Fibroblast of skin of back (primary cell): ENCODE data around the gene KIF5A.
A peak's percentile ranks its signal among the peaks of the same experiment; 100 is the strongest.

Source experiments
- DNase-seq: peaks from one replicate; pipeline ENCODE4 v3.0.0-alpha.2; 2013

The KIF5A gene

DNA sequence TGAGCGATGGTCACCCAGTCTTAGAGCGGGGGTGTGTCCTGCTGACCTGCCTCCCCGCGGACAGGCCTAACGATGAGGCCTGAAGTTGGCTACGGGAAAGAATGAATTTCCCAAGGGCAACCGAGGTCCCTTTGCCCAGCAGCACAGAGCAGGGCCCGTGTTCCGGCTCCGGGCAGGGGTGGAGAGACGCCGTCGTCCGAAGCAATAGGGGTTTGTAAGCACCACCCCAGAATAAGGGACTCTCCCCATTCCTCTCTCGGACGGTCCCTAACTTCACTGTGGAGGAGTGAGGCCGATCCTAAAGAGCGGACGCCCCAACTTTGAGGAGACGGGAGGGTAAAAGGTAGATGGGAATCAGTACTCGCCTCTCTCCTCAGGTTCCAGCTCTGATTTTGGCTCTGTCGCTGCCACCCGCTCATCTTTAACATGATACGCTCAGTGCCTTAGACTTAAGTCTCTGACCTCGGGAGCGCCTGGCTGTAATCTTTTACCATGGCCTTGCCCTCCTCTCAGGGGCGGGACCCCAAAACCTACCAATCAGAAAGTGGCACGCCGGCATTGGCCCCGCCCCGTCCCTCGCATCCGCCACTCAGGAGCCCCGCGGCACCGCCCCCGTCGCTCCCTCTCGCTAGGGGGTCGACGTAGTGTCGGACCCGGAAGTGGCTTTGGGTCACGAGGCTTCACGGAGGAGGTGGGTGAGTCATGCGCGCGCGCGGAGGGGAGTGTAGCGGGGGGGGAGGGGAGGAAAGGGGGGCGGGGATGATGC lies 29.6 kb upstream of the KIF5A start, which contains the start of gene DDIT3:
Gene DDIT3 (minus strand): TSS at position 462 of the 766 bp plus-strand sequence. CDS start 3,108 bp downstream, outside the sequence.
- peak; percentile 99 for DNase-seq

DNA sequence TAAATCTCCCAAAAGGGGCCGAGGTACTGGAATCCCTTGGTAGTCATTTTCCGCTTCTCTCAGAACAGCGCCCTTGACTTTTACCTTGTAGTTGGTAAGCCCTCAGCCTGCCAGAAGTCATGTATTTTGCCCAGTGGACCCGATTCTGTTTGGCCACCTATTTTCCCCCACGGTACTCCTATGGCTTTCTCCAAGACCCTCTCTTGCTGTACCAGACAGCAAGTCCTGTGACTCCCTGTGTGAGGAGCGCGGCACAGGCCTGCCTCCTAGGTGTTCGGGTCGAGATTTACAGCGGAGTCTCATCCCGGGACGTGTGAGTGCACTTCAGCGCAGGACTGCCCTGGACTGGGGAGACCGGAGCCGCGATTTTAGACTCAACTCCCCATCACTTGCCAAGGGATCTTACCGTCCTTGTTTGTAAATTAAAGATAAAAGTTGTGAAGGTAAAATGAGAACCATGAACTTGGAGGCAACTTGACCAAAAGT lies 28.3 kb upstream of the KIF5A start:
- DNase-seq = peak; percentile 62

DNA sequence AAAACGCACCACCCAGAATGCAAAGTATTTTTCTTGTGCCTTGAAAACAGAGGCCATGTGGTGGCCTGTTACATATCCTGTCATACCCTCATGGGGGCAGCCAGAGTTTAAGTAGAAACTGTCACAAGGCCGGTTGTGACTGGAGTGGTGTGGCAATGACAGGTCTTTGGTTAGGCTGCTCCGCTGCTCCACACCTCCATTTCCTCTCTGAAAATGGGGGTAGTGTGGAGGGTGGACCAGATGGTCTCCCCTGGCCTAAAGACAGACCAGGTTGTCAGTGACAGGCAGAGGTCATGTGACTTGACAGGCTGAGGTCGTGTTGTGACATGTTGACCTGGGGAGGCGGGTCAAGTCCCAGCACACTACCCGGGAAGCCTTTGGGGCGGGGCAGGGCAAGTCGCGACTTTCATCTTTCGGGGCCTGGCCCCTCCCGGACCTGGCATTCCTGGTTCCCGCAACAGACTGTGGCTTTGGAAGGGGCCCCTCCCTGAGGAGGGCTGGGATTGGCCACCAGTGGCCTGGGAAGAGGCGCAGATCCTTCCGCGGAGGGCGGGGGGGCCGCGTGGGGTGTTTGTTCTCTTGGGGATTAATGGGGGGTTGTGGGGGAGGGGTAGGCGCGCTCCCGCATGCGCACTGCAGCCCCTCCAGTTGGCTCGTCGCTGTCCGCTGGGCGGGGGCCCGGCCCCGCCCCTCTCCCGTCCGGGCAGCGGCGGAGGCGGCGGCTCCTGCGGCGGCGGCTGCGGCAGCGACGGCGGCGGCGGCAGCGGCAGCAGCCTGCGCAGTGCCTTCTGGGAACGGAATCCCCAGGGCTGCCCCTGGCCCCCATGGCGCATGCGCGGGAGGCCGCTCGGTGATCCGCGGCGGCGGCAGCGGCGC lies 27.6 kb upstream of the KIF5A start, which contains the start of gene MBD6:
Gene MBD6 (plus strand): TSS at position 814 of the 876 bp plus-strand sequence. CDS start 1,480 bp downstream, outside the sequence.
- DNase-seq = peak; percentile 94

DNA sequence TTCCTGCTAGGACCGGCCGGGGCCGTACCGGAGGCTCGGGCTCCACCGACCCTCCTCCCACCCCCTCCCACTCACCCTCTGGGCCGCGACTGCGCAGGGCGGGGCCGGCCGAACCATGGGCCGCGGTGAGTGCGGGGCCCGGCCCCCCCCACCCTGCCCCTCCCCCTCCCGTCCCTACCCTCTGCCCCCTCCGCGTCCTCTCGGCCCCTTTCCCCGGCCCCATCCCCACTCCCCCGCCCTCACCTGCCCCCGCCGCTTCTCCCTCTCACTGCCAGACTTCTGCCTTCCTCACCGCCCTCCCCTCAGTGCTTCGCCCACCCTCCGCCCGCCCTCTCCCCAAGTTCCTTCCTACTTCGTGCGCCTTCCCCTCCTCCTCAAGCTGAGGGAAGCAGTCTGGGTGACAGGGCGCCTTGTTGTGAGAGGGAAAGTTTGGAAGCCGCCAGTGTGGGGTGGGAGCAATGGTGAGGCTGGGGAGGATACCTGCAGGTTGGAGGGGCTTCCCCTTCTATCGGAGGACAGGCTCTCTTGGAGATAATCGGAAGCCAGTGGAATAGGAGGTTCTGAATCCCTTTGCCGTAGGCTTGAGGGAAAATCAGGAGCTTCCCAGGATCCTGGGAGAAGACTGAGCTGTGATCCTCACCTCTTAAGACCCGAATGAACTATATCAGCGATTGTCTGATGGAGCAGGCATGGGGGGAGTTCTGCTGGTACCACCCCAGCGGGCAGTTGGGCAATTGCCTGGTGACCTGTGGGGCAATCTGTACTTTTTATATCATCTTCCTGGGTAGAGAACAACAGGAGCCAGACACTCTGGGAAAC lies 26.7 kb upstream of the KIF5A start:
- peak; percentile 57 for DNase-seq

DNA sequence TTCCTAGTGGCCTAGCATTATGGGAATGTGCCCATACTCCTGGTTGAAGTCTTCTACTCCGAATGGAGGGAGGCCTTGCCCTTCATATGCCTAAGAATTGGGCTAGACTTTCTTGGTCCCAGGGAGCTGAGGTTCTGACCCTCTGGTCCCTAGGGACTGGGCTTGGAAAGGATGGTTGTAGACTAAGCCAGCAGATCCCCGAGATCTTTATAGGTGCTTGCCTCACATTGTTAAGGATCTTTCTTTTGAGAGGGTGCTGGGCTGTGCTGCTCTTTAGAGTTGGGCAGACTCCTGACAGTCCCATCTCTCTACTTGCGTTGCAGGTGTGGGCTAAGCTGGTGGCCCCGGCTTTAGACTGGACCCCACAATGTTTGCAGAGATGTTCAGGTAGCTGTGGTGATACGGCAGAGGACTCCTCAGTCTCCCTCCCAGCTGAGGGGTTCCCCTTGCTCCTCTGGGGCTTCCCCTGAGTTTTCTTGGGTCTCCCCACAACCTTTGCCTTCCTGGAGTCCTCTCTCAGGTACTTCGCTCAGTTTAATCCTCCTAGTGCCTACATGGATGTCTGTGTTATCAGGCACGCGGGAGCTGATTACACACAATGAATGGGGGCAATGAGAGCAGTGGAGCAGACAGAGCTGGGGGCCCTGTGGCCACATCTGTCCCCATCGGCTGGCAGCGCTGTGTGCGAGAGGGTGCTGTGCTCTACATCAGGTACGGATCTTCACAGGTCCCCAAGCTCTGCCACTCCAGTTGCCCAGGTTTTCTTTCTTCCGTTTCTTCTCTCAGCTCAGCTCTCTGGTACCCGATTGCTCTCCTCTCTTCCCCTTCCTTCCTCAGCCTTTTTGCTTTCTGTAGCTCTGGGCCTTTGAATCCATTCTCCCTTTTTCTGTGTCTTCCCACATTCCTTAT lies 25.9 kb upstream of the KIF5A start:
- DNase-seq = no peak

DNA sequence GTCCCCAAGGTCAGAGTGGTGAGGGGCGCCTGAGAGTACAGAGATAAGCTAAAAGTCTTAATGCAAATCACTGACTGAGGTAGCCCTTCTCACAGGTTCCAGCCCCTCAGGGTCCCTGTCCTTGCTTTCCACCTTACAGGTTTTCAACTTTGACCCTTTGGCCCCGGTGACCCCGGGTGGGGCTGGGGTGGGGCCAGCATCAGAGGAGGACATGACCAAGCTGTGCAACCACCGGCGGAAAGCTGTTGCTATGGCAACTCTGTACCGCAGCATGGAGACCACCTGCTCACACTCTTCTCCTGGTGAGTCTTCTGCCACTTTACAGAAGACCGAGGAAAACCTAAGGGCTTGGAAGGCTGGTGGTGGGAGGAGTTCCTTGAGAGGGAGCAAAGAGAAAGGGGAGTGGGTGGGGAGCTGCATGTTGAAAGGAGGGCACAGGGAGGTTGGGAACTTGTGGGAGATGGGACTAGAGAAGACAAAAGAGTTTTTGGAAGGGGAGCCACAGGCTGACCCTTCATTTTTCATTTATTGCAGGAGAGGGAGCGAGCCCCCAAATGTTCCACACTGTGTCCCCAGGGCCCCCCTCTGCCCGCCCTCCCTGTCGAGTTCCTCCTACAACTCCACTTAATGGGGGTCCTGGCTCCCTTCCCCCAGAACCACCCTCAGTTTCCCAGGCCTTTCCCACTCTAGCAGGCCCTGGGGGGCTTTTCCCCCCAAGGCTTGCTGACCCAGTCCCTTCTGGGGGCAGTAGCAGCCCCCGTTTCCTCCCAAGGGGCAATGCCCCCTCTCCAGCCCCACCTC lies 24.8 kb upstream of the KIF5A start:
- DNase-seq = no peak

DNA sequence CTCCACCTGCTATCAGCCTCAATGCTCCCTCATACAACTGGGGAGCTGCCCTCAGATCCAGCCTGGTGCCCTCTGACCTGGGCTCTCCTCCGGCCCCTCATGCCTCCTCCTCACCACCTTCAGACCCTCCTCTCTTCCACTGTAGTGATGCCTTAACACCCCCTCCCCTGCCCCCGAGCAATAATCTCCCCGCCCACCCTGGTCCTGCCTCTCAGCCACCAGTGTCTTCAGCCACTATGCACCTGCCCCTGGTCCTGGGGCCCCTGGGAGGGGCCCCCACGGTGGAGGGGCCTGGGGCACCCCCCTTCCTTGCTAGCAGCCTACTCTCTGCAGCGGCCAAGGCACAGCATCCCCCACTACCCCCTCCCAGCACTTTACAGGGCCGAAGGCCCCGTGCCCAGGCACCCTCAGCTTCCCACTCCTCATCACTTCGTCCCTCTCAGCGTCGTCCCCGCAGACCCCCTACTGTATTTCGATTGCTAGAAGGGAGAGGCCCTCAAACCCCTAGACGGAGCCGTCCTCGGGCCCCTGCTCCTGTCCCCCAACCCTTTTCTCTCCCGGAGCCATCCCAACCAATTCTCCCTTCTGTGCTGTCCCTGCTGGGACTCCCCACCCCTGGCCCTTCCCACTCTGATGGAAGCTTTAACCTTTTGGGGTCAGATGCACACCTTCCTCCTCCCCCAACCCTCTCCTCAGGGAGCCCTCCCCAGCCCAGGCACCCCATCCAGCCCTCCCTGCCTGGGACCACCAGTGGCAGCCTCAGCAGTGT lies 24.0 kb upstream of the KIF5A start:
- DNase-seq = no peak

DNA sequence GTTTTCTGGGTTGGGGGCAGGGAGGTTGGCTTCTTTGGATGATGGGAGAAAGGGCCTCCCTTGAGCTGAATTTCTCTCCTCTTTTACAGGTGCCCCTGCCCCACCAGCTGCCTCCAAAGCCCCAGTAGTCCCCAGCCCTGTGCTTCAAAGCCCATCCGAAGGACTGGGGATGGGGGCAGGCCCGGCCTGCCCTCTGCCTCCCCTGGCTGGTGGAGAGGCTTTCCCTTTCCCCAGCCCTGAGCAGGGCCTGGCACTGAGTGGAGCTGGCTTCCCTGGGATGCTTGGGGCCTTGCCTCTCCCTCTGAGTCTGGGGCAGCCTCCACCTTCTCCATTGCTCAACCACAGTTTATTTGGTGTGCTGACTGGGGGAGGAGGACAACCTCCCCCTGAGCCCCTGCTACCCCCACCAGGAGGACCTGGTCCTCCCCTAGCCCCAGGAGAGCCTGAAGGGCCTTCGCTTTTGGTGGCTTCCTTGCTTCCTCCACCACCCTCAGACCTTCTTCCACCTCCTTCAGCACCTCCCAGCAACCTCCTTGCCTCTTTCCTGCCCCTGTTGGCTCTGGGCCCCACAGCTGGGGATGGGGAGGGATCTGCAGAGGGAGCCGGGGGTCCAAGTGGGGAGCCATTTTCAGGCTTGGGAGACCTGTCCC lies 23.2 kb upstream of the KIF5A start:
- DNase-seq = no peak

DNA sequence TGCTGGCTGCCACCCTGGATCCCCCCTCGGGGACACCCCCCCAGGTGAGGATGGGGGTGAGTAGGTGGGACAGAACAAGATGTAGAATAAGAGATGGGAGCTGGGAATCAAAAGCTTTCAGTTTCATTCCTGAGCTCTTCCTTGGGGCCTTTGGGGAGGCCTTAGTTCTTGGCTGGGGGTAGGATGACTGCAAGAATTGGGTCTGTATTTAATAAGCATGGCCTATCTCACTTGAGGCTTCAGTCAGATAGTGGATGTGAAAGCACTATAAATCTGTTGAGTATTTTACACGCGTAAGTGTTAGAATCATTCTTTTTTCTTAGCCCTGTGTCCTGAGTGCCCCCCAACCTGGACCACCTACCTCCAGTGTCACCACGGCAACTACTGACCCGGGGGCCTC lies 22.7 kb upstream of the KIF5A start:
- DNase-seq = no peak

DNA sequence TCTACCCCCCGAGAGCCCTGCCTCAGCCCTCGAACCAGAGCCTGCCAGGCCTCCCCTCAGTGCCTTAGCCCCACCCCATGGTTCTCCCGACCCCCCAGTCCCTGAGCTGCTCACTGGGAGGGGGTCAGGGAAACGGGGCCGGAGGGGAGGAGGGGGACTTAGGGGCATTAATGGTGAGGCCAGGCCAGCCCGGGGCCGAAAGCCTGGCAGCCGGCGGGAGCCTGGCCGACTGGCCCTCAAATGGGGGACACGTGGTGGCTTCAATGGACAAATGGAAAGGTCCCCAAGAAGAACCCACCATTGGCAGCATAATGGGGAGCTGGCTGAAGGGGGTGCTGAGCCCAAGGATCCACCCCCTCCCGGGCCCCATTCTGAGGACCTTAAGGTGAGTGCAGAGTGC lies 21.7 kb upstream of the KIF5A start:
- DNase-seq = no peak

DNA sequence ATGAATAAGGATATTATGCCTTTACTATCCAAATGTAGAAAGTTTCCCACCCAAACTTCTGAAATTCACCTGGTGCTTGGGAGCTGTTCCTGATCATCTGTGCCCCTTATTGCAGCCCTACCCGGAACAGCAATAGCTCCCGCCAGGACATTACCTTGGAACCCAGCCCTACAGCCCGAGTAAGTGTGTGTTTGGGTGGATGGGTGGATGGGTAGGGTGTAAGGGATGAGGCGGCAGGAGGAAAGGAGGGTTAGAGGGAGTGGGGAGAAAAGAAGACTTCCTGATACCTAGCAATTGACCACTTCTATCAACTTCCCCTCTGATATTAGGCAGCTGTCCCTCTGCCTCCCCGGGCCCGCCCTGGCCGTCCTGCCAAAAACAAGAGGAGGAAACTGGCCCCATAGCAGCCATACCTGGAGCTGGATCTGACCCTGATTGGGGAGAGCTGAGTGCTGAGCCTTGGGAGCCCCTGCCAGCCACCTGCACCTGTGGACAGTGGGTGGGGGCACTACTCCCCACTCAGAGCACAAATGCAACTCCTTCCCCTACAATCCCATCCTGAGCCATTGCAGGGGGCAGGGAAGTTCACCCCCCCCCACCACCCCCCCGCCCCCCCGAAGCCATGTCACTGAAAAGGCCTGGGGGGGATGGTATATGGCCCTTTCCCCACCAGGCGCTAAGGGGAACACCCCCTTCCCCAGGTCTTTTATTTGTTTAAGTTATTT lies 20.9 kb upstream of the KIF5A start:
- DNase-seq = no peak

DNA sequence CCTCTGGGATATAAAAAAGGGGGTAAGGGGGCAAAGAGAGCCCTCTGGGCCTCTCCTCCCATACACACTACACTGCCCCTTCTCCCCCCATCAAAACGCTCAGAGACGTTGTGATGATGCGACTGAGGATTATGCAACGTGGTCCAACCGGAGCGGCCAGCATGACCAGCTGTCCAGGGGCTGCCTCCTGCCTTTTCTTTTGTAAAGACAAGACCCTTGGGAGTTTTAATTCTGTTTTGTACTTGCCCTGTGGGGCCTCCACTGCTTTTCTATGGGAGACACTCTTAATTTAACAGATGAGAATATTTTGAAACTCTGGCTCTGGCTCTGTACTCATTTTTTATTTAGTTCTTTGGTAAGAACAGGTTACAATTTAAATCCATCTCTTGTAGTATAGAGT lies 20.0 kb upstream of the KIF5A start:
- no peak for DNase-seq

DNA sequence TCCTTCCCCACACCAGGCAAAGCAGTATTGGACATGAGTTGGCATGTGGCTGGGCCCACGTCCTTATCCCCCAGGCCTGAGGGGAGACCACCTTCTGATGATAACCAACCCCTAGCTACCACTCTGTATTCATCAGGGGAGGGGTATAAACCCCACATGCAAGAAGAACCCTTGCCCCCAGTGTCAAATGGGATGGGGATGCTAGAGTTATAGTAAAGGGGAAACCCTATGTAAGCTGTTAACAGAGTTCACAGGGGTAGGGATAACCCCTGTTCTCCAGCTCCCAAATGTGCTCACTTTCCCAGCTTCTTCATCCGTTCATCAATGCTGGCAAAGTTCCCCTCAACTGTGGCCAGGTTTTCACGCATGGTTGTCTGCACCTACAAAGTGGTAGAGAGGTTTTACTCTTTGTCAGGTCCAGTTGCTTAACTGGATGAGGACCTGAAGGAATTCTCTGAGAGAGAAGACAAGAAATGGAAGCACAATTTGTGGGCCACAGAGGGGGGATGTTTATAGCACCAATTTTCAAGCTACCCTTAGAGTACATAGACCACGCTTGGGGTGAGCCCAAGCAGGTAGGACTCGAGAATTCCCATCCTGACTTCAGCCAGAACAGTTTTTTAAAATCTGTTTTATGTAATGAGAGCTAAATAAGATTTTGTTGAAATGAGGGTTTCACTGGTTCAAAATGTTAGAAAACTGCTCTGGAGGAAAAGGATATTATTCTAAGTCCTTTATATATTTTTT lies 19.3 kb upstream of the KIF5A start:
- DNase-seq = no peak

DNA sequence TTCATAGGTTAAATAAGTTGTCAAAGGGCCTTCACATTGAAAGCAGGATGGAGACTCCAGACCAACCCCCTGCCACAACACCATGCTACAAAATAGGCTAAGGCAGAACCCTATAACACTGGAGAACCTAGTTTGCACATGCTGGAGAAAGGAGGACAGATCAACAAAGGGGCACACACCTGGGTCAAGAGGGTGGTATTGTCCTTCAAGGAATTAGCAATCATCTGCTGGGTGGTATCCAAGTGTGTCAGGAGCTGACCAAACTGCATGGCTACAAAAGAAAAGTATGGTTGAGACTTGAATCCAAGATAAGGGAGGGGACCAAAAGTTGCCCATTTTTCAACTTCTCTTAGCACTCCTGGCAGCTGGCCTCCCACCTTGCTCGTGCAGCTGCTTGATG lies 18.0 kb upstream of the KIF5A start:
- no peak for DNase-seq

DNA sequence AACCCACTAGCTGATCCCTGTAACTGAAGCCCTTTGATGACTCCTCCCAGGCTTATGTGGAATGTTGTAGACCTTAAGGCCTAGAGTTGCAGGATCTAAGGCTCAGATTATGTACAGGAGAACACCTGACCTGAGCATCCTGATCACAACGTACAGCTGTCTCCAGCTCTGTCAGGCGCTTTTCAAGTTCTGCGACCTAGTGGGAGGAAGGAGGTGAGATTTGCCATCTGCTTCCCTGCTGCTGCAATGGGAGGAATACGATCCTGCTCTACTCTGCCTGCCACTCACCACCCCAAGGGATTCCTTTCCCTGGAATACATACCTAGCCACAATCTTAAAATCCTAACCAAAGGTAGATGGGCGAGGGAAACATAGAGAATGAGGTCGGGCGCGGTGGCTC lies 16.7 kb upstream of the KIF5A start:
- no peak for DNase-seq

DNA sequence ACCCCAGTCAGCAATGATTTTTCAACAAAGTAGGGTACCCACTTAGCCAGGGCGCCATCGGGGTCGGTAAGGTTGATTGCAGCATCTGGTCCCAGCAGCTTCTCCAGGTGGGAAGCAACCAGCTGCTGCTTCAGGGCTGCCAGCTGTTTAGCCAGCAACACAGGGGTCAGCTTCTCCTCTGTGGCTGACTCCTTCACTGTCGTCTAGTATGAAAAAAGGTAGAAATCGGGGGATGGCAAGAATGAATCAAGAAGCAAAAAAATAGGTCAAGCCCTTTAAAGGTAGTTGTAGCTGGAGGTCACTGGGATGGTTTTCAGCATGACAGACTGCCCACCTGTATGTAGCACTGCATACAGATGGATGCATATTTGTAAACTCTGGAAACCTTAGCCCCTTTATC lies 15.6 kb upstream of the KIF5A start:
- no peak for DNase-seq

DNA sequence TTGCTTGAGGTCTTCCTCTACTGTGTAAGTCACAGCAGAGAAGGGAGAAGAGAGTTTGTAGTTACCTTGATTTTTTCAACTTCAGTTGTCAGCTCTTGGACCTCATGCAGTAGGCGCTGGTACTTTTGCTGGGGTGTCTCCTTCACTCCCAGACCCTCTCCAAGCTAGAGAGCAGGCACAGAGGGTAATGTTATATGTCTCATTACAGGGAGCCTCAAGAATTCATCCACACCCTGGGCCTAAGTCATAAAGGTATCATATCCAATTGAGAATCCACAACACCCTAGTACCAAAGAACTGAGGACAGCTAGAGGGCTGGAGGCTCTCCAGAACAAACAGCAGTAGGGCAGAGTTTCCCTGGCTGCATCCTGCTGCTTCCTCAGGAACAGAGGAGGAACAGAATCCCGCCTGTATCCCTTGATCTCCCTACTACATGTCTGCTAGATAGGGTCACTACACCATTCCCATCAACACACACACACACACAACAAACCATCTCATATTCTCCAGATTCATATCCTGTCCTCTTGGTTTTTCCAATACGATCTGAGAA lies 14.8 kb upstream of the KIF5A start:
- DNase-seq = no peak
